ENCODE measurements around the gene CBARP. TPM values are rescaled to one million over a fixed set of nuclear protein-coding genes. Genes with fewer than 3 reads are reported as not detected.

CBARP gene
- total and polyA plus RNA-seq, 2 experiments from 2014 or later: 0.41 to 4.5 TPM

GRCh38 chr19:1231729-1232637 lies 5.8 kb downstream of the CBARP start:
- Histone ChIP-seq H3K79me2 (ENCODE audit: insufficient read depth) (no peaks in the 10 kb centered on the region), H3K27ac (no peak overlapping the region), H3K36me3 (ENCODE audit: low read depth) (0 out of 2 replicates have a peak, but pooled peaks cover 3% of the 10 kb centered on the region), H3K4me1 (ENCODE audit: insufficient read depth) (0 out of 2 replicates have a peak, but pooled peaks cover 5% of the 10 kb centered on the region), H3K4me2 (ENCODE audit: unreplicated experiment) (no peak overlapping the region), H4K20me1 (ENCODE audit: insufficient read depth) (no peaks in the 10 kb centered on the region), H3K27me3 (replicated peaks; ENCODE audit: insufficient read depth) (no peaks in the 10 kb centered on the region), H3K9ac (no peak overlapping the region), H3K4me3 (no peak overlapping the region), H3F3A (ENCODE audit: insufficient read depth) (0 out of 2 replicates have a peak, but pooled peaks cover 5% of the 10 kb centered on the region), H3K9me3 (ENCODE audit: low read depth) (no peaks in the 10 kb centered on the region), H3K9me2 (ENCODE audit: insufficient read depth) (no peaks in the 10 kb centered on the region), H2AFZ (no peak overlapping the region)
- no peak for TF ChIP-seq EZH2phosphoT487 (IDR thresholded peaks at IDR 0.05; ENCODE audit: insufficient read depth, low read depth)
- no peak for TF ChIP-seq EZH2 (IDR thresholded peaks at IDR 0.05; ENCODE audit: insufficient read depth, poor library complexity, severe bottlenecking)
- in situ Hi-C loops (cut with MboI): no loop called here
- WGBS, 2 experiments (ENCODE audit: low coverage in 1 of 2, low lambda C conversion rate in 2 of 2, missing lambda C conversion rate in 2 of 2): 85 to 88% methylated on average over 12 to 15 of the region's 15 CpGs
- no peak for DNase-seq

DNA sequence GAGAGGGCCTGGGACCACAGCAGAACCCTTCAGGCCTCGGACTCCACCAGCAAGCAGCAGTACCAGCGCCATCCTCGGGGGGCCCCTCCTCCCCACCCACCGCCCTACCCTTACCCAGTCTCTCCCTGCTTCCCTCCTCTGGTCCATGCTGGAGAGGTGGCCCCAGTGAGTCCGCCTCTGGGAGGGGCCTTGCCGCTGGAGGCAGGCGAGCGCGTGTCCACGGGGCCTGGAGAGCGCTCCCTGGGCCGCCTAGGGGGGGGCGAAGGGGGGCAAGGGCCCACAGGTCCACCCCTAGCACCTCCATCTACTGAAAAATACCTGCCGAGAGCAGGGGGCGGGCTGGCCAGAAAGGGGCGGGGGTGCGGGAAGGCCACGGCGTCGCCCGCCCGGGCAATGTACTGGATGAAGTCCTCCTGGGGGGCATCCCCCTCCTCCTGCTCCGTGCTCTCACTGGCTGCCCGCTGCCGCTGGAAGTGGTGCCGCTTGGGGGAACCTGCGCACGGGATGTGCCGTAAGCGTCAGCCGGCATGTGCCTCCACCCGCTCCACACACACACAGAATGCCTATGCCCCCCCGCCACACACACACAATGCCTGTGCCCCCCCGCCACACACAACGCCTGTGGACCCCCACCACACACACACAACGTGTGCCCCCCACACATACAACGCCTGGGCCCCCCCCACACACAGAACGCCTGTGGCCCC lies 6.9 kb downstream of the CBARP start:
- H3F3A ChIP-seq (ENCODE audit: insufficient read depth): 0 out of 2 replicates have a peak, but pooled peaks cover 5% of the 10 kb centered on the region
- no peak for TF ChIP-seq EZH2 (IDR thresholded peaks at IDR 0.05; ENCODE audit: insufficient read depth, poor library complexity, severe bottlenecking)
- no peak for TF ChIP-seq EZH2phosphoT487 (IDR thresholded peaks at IDR 0.05; ENCODE audit: insufficient read depth, low read depth)
- H2AFZ ChIP-seq: no peak overlapping the region
- no peak for DNase-seq
- no peaks in the 10 kb centered on the region for H4K20me1 ChIP-seq (ENCODE audit: insufficient read depth)
- WGBS, 2 experiments (ENCODE audit: low coverage in 1 of 2, low lambda C conversion rate in 2 of 2, missing lambda C conversion rate in 2 of 2): 84 to 87% methylated on average over 20 to 37 of the region's 38 CpGs
- no peak overlapping the region for H3K27ac ChIP-seq
- H3K9me3 ChIP-seq (ENCODE audit: low read depth): no peaks in the 10 kb centered on the region
- H3K79me2 ChIP-seq (ENCODE audit: insufficient read depth): no peaks in the 10 kb centered on the region
- no peak overlapping the region for H3K4me2 ChIP-seq (ENCODE audit: unreplicated experiment)
- H3K27me3 ChIP-seq (replicated peaks; ENCODE audit: insufficient read depth): no peaks in the 10 kb centered on the region
- no peak overlapping the region for H3K9ac ChIP-seq
- in situ Hi-C loops (cut with MboI): no loop called here
- 0 out of 2 replicates have a peak, but pooled peaks cover under 1% of the 10 kb centered on the region for H3K4me1 ChIP-seq (ENCODE audit: insufficient read depth)
- no peaks in the 10 kb centered on the region for H3K9me2 ChIP-seq (ENCODE audit: insufficient read depth)
- no peak overlapping the region for H3K4me3 ChIP-seq
- 0 out of 2 replicates have a peak, but pooled peaks cover 3% of the 10 kb centered on the region for H3K36me3 ChIP-seq (ENCODE audit: low read depth)

- DNase-seq: no peak
- no peak for TF ChIP-seq EZH2phosphoT487 (IDR thresholded peaks at IDR 0.05; ENCODE audit: insufficient read depth, low read depth)
- no peak for TF ChIP-seq EZH2 (IDR thresholded peaks at IDR 0.05; ENCODE audit: insufficient read depth, poor library complexity, severe bottlenecking)
- WGBS, 2 experiments (ENCODE audit: low coverage in 1 of 2, low lambda C conversion rate in 2 of 2, missing lambda C conversion rate in 2 of 2): 82 to 90% methylated on average over 19 to 60 of the region's 61 CpGs
These were observed 7.7 kb downstream of the CBARP start for GRCh38 chr19:1229924-1230782.

More at GRCh38 chr19:1229924-1230782, 7.7 kb downstream of the CBARP start:
- Histone ChIP-seq H3K4me3 (no peak overlapping the region), H3F3A (ENCODE audit: insufficient read depth) (0 out of 2 replicates have a peak, but pooled peaks cover 5% of the 10 kb centered on the region), H3K4me2 (ENCODE audit: unreplicated experiment) (no peak overlapping the region), H3K27me3 (replicated peaks; ENCODE audit: insufficient read depth) (no peaks in the 10 kb centered on the region), H3K79me2 (ENCODE audit: insufficient read depth) (no peaks in the 10 kb centered on the region), H3K9me3 (ENCODE audit: low read depth) (no peaks in the 10 kb centered on the region), H3K27ac (no peak overlapping the region), H3K4me1 (ENCODE audit: insufficient read depth) (no peaks in the 10 kb centered on the region), H3K36me3 (ENCODE audit: low read depth) (0 out of 2 replicates have a peak, but pooled peaks cover 3% of the 10 kb centered on the region), H2AFZ (no peak overlapping the region), H4K20me1 (ENCODE audit: insufficient read depth) (no peaks in the 10 kb centered on the region), H3K9me2 (ENCODE audit: insufficient read depth) (no peaks in the 10 kb centered on the region), H3K9ac (no peak overlapping the region)
- in situ Hi-C loops (cut with MboI): no loop called here

All from GM23248 (cell line).